Mesothelial cell of epicardium (in vitro differentiated cells): Measurements from ENCODE around the gene NSD1. TPM values are rescaled to one million over a fixed set of nuclear protein-coding genes. Genes with fewer than 3 reads are reported as not detected.

ENCODE experiments used
- DNase-seq, 2 experiments: peaks; one replicate each; pipeline ENCODE4 v3.0.0; 2021; ENCODE audit warnings: low spot score in 2 of 2; ENCODE audit not compliant: unreplicated experiment in 2 of 2
- H3K27ac Mint-ChIP-seq: 2 replicates; pipeline ENCODE4 v1.8.0; 2021; ENCODE audit warnings: mixed read lengths
- H3K27me3 Mint-ChIP-seq: 2 replicates; pipeline ENCODE4 v1.8.0; 2021; ENCODE audit warnings: low read depth, mixed read lengths
- H3K36me3 Mint-ChIP-seq: 2 replicates; pipeline ENCODE4 v1.8.0; 2021; ENCODE audit warnings: mixed read lengths
- H3K4me1 Mint-ChIP-seq: 2 replicates; pipeline ENCODE4 v1.8.0; 2021; ENCODE audit warnings: mixed read lengths
- H3K4me3 Mint-ChIP-seq: 2 replicates; pipeline ENCODE4 v1.8.0; 2021; ENCODE audit warnings: mild to moderate bottlenecking, moderate library complexity, mixed read lengths
- H3K9me3 Mint-ChIP-seq: 2 replicates; pipeline ENCODE4 v1.8.0; 2021; ENCODE audit warnings: mixed read lengths
- CTCF ChIP-seq: fragments of 200-600 bp; sonication (generic); IDR thresholded peaks from one replicate; pipeline ENCODE4 v1.5.0; 2021; ENCODE audit warnings: antibody characterized with exemption; ENCODE audit not compliant: unreplicated experiment
- total RNA-seq: library from RNA; stranded (reverse); gene quantifications from 3 replicates; pipeline ENCODE4 v1.2.1, GENCODE V29; 2021

Gene NSD1
- total RNA-seq, 1 donor from 2014 or later, result 164 TPM

GRCh38 chr5:177230660-177231059 lies 97.1 kb downstream of the NSD1 start:
- no peaks in the 10 kb centered on the region for H3K27me3 Mint-ChIP-seq
- no peak overlapping the region for H3K27ac Mint-ChIP-seq
- DNase-seq, result no peak
- H3K4me3 Mint-ChIP-seq, result no peak overlapping the region
- no peak for TF ChIP-seq CTCF
- H3K9me3 Mint-ChIP-seq, result no peaks in the 10 kb centered on the region
- H3K36me3 Mint-ChIP-seq, result peaks cover 7% of the 10 kb centered on the region
- no peaks in the 10 kb centered on the region for H3K4me1 Mint-ChIP-seq

- Mint-ChIP-seq H3K9me3 (no peaks in the 10 kb centered on the region), H3K4me1 (no peaks in the 10 kb centered on the region), H3K27ac (no peak overlapping the region), H3K27me3 (no peaks in the 10 kb centered on the region), H3K4me3 (no peak overlapping the region), H3K36me3 (peaks cover 10% of the 10 kb centered on the region)
- no peak for DNase-seq
- no peak for TF ChIP-seq CTCF
Measured at GRCh38 chr5:177231479-177232250, 98.1 kb downstream of the NSD1 start.

GRCh38 chr5:177232358-177232757 lies 98.8 kb downstream of the NSD1 start:
- no peak for DNase-seq
- no peak for TF ChIP-seq CTCF
- Mint-ChIP-seq H3K4me1 (no peaks in the 10 kb centered on the region), H3K27me3 (no peaks in the 10 kb centered on the region), H3K36me3 (peaks cover 10% of the 10 kb centered on the region), H3K27ac (peak overlapping the region; percentile 5), H3K4me3 (no peak overlapping the region), H3K9me3 (no peaks in the 10 kb centered on the region)

GRCh38 chr5:177232761-177233160 lies 99.2 kb downstream of the NSD1 start:
- Mint-ChIP-seq H3K9me3 (no peaks in the 10 kb centered on the region), H3K27ac (peak overlapping the region; percentile 5), H3K27me3 (no peaks in the 10 kb centered on the region), H3K36me3 (peaks cover 12% of the 10 kb centered on the region), H3K4me1 (no peaks in the 10 kb centered on the region), H3K4me3 (no peak overlapping the region)
- DNase-seq, result no peak
- TF ChIP-seq CTCF, result no peak

- Mint-ChIP-seq H3K9me3 (no peaks in the 10 kb centered on the region), H3K4me3 (no peak overlapping the region), H3K36me3 (peaks cover 17% of the 10 kb centered on the region), H3K27me3 (no peaks in the 10 kb centered on the region), H3K4me1 (no peaks in the 10 kb centered on the region), H3K27ac (no peak overlapping the region)
- no peak for TF ChIP-seq CTCF
- DNase-seq, result no peak
Measured at GRCh38 chr5:177233206-177233605, 99.6 kb downstream of the NSD1 start.
